HG03196 (cell line): ENCODE results near the gene THOP1.

Experiments used
- ATAC-seq: cut with Tn5 transposase; IDR thresholded peaks from one replicate; pipeline ENCODE4 v1.9.1; 2021; ENCODE audit not compliant: unreplicated experiment

The THOP1 gene

DNA sequence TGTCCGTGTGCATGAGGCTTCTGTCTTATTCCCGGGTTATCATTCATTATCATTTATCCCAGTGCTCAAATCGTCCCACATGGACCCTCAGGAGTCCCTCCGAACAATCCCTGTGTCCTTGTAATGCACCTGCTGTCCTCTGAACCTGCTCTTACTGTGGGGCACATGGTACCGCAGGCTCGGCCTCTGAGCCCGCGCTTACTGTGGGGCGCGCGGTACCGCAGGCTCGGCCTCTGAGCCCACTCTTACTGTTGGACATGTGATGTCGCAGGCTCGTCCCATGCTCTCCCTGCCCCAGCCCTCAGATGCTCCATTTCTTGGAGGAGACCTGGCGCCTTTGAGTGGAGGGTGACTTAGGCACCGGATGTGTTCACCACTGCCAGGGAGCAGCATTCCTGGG, 17.5 kb downstream of the THOP1 start:
- ATAC-seq: no peak

GRCh38 chr19:2803486-2804155, 18.3 kb downstream of the THOP1 start:
- ATAC-seq: no peak

DNA sequence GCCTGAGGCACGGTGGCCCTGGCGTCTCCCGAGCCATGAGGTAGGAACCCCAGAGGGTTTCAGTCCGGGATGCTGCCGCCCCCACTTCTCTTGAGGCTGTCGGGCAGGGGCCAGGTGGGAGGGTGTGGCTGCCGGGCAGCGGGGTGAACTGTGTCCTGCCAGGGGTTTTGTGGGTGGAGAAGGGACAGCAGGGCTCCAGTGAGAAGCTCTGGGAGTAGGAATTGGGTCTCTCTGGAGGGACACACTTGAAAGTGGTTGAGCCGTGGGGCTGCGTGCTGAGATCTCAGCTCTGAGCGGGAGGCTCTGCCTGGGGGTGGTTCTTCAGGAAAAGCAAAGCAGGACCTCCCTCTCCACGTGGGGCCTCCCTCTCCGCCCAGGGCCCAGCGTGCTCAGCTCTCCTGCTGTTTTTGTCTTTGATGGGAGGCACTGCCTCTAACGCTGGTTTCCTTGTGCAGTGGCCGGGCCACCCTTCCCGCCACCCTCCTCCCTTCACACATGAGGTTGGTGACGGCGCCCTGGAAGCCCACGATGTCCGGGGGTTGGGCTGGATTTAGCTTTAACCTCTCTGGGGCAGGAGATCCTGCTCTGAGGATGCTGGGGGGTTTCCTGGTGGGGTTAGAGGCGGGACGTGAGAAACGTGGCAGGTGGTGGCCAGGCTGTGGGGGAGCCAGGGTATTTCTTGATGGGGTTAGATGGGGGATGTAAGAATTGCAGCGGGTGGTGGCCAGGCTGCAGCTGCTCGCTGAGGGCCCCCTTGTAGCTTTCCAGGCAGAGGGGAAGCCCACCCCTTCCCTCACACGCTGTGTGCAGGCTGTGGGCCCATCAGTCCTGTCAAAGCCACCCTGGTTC, 19.1 kb downstream of the THOP1 start:
- no peak for ATAC-seq

DNA sequence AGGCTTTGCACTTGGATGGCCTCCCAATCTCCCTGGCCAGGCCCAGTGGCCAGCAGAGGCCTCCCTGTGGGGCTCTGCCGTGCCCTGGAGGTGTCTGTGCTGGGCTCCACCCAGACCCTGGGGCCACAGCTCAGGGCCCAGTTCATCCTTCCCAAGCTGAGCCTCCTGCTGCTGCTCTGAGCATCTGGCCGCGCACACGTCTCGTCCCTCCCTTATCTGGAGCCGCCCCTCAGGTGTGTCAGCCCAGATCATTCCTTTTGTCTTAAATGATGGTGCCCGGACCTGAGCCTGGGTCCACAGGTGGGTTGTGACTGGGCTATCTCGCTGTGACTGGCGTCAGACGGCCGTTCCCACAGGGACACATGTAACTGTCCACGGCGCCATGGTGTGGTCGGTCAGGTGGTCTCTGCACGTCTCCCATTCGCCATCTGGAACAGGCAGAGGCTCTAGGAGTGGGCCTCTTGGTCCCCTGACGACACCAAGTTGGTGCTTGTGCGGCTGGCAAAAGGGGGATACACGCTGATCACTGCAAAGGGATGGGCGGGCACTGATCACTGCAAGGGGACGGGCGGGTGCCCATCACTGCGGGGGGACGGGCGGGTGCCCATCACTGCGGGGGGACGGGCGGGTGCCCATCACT, 20.1 kb downstream of the THOP1 start:
- no peak for ATAC-seq

- ATAC-seq: no peak
Observed at GRCh38 chr19:2805991-2806649, 20.8 kb downstream of the THOP1 start.

DNA sequence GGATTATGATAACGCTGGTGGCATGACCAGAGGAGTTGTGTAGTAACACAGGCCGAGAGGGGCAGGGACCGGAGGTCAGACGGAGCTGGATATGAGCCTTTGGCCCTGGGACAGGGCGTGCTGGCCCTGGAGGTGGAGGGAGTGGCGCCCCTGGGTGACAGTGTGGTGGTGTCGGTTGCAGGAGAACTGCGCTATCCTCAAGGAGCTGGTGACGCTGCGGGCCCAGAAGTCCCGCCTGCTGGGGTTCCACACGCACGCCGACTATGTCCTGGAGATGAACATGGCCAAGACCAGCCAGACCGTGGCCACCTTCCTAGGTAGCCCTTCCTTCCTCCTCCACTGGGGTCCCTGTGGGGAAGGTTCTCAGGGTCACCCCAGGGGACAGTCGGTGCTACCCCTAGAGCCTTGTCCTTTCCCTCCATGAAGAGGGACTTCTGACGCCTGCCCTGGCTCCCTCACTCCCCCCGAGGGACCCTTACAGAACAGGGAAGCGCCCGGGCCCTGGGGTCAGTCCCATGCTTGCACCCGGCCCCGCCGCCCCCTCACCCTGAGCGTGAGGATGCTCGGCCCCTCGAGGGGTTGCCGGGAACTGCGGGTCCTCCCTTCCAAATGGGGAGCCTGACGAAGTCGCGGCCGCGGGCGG, 21.6 kb downstream of the THOP1 start:
- ATAC-seq: no peak

- ATAC-seq: no peak
Observed at GRCh38 chr19:2807379-2808128, 22.3 kb downstream of the THOP1 start.

- no peak for ATAC-seq
Observed at GRCh38 chr19:2808129-2808941, 23.0 kb downstream of the THOP1 start.

GRCh38 chr19:2809387-2810140, 24.3 kb downstream of the THOP1 start:
- no peak for ATAC-seq

GRCh38 chr19:2810141-2811091, 25.1 kb downstream of the THOP1 start:
- no peak for ATAC-seq

GRCh38 chr19:2811221-2811722, 26.0 kb downstream of the THOP1 start:
- ATAC-seq: no peak

DNA sequence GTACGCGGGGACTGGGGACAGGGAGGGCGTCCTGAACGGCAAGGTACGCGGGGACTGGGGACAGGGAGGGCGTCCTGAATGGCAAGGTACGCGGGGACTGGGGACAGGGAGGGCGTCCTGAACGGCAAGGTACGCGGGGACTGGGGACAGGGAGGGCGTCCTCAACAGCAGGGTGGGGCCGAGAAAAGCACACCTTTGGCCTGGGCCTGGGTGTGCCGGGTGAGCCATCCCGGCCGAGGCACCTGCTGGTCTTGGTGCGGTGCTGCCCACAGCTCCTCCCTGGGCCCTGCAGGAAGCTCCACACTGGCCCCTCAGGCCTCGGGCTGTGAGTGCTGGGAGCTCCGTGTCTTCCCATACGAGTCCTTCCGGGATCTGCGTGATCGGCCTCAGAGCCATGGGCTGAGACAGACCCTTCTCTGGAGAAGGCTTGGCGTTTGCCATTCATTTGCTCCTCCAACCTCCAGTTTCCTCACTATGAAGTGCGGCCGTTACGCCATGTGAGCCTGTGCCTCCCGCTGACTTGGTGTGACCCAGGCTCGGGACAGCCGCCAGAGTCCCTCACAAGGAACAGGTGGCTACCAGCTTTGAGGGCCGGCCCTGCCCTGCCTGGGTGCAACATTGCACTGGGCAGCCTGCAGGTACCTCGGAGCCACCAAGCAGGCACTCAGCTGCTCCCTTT, 26.6 kb downstream of the THOP1 start:
- no peak for ATAC-seq

DNA sequence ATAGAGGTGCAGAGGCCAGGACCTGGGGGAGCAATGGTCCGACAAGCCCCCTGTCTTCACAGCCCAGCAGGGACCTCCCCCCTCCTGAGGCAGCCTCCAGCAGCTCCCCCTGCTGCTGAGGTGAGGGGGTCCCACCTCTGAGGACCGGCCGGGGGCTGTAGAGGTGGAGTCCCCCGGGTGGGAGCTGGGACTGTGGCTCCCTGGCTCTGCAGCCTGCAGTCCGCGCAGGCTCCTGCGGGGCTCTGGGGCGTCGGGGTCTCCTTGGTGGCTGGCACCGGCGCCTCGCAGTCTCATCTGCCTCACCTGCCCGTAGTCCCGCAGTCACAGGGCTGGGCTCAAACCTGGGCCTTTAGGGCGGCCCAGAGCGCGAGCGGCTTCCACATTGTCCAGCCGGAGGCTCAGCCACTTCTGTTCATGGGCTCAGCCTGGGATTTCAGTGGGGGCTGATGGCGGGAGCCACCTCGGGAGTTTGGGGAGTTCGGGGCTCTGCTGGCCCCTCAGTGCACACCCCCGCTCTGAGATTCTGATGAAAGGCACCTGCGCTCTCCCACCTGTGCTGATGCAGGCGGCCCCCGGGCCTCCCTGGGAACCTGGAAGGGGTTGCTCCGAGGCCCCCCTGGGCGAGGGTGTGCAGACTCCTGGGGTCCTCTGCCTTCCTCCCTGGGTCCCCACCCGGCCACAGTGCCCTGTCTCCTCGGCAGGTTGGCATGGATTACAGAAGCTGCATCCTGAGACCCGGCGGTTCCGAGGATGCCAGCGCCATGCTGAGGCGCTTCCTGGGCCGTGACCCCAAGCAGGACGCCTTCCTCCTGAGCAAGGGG, 27.3 kb downstream of the THOP1 start:
- no peak for ATAC-seq

- ATAC-seq: no peak
Observed at GRCh38 chr19:2813235-2814160, 28.2 kb downstream of the THOP1 start.

DNA sequence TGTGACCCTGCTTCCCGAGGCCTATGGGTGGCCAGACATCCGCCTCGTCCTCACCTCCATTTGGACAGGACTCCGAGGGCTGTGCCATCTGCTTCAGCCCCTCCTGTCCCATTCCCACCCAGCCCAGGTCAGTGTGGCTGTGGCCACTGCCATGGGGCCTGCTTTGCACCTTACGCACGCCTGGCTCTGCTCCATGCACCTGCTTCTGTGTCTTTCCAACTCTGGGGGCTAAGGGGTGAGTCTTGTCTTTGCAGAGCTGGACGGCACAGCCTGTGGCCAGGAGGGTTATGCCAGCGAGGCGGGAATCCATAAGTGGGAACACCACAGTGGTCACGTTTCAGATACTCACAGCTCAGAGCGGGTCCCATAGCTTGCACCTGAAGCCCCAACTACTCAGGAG, 29.1 kb downstream of the THOP1 start:
- ATAC-seq: no peak
